COLO668 (cell line): ENCODE data around the gene SYNJ2.

ENCODE experiments used
- DNase-seq: peaks from one replicate; lab custom pipeline; 2025; ENCODE audit not compliant: unreplicated experiment; lab: John Stamatoyannopoulos, UW

The SYNJ2 gene

DNA sequence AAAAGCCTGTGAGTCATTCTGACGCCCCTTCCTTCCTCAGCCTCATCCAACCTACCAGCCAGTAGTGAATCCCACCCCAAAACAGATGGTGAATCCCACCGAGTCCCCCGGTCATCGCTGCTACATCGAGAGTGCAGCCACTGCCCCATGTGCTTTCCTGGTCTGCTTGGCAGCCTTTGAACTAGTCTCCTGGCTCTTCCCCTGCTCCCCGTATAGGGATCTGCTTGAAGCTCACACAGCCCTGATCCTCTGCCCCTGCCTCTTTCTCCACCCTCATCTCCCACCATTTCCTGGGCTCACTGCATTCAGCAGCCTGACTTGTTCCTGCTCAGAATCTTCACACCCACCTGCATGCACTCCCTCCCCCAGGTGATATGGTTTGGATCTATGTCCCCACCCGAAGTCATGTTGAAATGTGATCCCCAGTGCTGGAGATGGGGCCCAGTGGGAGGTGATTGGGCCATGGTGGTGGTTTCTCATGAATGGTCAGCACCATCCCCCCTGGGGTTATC lies 14.6 kb downstream of the SYNJ2 start:
- no peak for DNase-seq

DNA sequence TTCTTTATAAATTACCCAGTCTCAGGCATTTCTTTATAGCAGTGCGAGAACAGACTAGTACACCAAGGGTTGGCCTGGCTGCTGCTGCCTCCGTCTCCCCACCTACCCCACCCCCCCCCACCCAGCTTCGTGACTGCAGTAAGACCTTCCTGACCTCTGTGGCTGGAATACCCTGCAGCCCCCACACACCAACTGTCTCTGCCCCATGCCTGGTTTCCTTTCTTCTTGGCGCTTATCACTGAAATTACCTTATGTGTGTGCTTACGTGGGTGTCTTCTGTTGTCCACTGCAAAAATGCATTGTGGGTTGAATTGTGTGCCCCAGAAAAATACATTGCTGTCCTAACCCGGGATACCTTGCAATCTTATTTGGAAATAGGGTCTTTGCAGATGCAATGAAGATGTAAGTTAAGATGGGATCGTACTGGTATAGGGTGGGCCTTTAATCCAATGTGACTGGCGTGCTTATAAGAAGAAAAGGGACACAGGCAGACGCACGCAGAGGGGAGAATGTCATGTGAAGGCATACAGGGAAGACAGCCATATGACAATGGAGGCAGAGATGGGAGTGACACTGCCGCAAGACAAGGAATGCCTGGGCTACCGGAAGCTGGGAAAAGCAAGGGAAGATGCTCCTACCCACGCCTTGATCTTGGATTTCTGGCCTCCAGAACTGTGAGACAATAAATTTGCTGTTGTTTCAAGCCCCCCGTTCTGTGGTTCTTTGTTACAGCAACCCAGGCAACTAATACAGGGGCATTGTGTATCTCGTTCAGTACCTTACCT lies 15.4 kb downstream of the SYNJ2 start:
- DNase-seq: no peak

DNA sequence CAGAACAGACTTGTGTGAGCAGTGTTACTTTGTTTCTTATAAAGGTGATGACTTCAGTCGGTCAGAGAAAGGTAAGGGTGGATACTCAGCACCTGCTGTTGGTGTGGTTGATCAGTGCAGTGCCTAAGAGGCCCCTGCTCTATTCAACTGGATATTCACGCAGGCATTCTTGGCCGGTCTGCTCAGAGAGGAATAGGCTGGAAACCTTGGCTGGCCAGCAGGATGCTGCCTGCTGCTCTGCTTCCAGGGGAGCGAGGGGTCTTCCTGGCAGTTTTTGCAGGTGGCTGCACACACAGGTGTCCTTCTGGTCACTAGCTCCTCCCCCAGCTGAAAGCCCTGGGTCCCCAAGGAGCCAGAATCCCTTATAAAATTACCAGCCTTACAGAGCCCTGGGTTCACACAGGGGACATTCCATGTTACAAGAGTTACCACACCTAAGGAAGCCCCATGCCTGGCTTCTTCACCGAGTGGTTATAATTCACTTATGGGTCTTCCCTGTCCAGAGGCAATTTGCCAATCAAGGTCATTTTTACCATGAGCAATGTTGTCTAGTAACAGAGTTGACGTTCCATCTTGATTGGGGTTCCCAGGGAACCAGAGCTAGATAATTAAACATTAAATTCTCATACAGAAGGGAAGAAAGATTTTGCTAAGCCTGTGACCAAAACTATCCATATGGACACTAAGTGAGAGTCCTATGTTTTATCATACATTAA lies 16.4 kb downstream of the SYNJ2 start:
- DNase-seq: no peak

DNA sequence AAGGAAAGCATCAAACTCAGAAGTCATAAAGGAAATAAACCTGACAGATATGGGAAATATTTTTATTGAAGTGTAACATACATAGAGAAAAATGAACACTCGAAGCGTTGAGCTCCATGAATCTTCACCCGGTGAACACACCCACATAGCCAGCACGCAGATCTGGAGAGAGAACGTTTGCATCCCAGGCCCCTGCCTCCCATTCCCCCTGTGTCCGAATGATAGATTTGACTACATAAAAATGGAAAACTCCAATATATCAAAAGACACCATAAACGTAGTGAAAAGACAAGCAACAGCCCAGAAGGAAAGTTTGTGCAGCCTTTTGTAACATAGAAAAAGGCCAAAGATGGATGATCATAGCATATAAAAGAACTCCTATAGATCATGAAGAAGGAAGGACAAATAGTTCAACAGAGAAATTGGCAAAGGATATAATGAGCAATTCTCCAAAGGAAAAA lies 17.1 kb downstream of the SYNJ2 start:
- DNase-seq: no peak

DNA sequence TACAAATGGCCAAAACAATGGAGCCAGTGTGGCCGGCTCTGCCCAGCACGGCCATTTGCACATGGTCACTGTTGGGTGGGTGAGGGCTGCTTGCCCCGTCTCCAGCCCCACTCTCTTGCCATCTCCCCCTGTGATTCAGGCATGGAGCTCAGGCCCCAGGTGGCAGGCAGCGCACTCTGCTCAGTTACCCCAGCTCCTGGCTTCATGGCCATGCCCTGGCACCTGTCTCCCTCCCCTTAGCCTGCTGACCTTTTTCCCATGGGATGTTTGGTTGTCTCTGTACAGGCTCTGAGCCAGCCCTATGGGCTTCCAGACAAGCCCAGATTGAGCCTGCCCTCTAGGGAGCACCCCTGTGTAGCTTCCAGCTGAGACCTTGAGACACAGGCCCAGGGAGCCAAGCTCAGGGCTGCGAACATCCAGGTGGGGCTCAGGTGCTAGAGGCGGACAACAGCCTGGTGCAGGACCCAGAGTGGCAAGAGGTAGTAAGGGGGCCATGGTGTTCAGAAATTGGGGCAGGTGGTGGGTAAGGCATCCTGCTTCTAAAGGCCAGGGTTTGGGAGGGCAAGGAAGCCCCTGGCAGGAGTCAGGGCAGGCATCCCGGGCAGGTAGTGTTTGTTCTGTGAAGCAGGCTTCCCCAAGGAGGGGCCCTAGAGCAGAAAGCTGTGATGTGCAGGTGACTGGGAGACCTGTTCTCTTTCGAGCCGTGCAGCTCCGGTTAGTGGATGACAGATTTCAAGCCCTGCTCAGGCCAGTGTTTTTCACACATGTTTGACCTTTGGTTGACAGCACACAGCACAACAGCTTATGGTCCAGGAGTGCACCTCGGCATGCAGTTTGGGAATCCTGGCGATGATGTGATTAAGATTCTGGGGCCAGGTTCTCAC lies 17.7 kb downstream of the SYNJ2 start:
- DNase-seq: no peak

DNA sequence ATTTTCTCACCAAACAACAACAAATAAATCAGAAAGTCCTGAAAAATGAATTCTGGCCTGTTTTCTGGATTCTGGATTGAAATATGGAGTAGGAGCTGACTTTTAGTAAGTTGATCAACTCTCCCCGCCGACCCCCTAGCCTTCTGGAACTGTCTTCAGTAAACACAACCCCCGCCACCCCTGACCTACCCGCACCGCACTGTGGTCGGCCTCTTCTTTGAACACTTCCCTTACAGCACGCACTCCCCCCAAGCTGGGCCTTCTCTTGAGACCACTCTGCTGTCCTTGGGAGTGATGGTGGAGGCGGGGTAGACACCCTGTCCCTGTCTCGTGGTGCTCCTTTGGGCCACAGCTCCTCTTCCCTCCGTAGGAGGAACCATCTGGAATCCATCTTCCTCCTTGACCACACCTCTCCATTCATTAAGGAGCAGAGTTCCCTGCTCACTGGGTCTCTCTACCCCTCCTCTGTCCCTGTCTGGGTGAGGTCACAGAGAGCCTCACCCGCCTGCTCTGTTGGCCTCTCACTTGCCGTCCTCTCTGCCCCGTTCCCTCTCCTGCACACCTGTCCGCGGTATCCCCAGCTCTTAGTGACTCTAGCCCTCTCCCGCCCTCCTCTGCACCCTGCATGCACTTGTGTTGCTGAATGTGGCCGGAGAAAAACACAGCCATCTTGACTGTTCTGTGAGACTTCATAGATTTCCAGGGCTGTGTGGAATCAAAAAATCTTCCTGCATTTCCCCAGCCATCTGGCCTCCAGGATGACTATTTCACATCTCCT lies 19.1 kb downstream of the SYNJ2 start:
- DNase-seq: no peak

DNA sequence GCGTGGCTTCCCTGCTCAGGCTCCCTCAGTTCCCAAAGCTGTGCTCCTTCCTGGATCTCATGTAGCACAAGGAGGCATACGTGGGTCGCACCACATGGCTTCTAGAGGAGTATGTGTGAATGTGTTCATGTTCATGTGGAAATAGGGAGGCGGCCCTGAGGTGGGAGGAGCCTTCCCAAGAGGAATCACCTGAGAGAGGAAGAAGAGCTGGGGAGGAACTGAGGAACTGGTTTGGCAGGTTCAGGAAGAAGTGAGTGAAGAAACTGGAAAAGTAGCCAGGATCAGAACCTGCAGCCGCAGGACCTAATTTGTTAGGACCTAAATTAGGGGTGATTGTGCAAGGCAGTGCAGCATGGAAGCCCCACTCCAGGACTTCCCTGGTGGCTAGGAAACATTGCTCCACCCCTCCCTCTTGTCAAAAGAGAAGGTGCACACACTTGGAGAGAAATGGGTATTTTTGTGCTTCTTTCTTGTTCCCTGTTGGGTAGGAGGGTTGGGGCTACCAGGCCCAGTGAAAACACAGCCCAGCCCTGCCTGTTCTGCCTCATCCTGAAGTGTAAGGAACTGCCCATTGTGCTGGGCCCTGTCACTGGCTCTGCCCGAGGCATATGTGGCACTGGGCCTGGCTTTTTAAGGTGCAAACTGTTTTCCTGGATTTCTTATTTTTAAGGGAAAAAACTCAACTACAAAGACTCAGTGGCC lies 20.7 kb downstream of the SYNJ2 start:
- DNase-seq: no peak

DNA sequence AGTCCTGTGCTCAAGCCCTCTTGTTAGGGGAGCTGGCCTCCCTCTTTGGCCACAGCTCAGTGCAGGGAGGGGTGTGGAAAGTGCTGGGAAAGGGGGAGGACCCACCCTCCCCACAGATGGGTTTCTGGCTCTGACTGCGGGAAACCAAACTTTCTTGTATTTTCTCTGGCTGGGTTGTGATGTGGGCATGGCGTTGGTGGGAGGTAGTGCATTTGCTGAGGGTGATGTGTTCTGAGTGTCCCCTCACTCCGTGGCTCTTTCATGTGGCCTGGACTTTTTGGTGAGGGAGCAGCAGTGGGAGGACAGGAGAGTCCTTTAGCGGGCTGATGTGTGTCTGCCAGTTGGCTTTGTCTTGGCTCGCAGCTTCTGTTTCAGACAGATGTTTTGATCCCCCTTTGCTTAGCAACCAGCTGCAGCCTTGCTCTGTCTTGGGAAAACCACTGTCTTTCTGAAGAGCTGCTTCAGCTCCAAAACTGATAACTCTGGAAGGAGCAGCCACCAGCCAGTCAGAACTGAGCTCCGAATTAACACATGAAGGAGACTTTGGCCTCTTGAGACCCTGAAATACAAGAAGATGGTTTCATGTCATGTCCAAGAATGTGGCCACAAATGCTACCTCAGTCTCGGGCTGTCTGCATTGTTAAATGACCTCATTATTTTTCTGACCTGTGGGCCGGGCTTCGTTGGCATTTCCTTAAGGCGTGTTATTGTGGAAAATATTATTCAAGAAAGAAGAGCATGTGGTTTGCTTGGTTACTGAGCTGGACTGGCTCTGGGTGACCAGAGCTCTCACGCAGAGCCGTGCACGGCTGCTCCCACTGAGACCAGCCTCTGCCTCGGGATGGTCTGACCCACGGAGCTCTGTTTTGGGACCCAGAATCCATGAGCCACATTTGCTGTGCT lies 21.5 kb downstream of the SYNJ2 start:
- DNase-seq: no peak

DNA sequence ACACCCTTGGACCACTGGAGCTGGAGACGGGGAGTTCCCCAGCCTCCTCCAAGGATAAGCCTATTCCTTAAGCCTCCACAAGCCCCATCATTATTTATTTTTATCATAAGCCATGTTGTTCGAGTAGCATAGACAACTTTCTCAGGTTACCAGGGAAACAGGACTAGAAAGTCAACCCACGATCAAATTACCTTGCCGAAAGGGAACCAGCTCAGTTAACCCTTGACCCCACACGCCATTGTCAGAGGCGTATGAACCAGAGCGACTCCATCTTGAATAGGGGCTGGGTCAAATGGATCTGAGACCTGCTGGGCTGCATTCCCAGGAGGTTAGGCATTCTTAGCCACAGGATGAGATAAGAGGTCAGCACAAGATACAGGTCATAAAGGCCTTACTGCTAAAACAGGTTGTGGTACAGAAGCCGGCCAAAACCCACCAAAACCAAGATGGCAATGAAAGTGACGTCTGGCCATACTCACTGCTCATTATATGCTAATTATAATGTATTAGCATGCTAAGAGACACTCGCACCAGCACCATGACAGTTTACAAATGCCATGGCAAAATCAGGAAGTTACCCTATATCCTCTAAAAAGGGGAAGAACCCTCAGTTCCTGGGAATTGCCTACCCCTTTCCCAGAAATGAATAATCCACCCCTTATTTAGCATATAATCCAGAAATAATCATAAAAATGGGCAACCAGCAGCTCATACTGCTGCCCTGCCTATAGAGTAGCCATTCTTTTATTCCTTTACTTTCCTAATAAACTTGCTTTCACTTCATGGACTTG lies 22.4 kb downstream of the SYNJ2 start:
- DNase-seq: no peak

DNA sequence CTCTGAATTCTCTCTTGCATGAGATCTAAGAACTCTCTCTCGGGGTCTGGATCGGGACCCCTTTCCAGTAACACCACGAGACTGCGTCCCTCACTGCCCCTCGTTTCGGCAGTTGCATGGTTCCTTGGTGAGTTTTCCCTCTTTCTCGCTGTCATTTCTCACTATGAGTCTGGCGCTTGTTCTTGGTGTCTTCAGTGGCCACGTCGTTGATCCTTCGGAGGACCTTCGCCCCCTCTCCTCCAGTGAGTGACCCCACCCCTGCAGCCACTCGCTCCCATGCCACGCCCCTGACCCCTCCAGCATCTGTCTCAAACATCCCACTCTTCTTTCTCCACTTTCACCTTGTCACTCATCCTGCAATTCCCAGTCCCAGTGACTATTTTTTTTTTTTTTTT lies 23.0 kb downstream of the SYNJ2 start:
- no peak for DNase-seq

DNA sequence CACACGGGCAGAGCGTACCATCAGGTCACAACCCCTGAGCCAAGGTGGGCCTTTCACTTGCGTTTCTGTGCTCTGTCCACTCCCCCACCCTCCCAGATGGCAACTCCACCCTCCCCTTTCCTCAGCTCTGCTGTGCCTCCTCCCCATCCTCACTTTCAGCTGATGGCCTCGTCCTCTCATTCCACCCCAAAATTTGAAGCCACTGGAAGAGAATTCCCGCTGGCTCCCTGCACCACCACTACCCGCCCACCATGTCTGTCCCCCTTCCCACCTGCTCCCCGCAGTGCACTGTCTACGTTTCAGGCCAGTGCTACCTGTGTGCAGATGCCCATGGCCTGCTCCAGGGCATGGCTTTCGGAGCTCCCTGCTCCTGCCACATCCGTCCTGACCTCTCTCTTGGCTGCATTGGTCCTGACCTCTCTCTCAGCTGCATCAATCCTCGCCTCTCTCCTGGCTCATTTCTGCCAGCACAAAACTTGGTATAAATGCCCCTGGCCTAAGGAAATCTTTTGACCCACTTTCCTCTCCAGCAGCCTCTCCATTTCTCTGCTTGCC lies 24.0 kb downstream of the SYNJ2 start:
- DNase-seq: no peak

DNA sequence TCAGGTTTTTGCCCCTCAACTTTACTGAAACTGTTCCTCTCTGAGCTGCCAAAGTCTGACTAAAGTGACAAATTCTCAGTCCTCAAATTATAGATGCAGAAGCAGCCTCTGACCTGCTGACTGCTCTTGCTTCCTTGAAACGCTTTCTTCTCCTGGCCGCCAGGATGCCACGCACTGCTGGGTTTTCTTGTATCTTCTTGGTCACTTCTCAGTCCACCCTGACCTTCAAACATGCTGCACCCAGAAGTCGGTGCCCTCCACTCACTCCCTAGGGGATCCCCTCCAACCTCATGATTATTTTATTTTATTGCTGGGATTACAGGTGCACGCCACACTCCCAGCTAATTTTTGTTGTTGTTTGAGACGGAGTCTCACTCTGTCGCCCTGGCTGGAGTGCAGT lies 24.7 kb downstream of the SYNJ2 start:
- DNase-seq: no peak

DNA sequence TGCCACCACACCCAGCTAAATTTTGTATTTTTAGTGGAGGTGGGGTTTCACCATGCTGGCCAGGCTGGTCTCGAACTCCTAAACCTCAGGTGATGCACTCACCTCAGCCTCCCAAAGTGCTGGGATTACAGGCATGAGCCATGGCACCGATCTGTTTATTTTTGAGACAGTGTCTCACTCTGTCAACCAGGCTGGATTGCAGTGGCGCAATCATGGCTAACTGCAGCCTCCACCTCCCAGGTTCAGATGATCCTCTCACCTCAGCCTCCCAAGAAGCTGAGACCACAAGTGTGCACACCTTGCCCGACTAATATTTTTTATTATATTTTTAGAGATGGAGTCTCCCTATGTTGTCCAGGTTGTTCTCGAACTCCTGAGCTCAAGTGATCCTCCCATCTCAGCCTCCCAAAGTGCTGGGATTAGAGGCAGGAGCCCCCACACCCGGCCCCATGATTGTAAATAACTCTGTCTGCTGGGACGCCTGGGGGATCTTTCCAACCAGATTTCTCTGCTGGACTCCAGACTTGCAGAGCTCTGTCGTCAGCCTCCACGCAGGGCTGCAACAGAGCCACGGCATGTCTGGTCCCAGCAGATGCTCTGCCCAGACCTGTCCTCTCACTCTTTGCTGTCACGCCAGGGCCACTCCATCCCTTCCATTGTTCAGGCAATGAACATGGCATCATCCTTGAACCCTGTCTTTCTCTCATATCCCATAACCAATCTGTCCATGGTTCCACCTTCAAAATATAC lies 25.3 kb downstream of the SYNJ2 start:
- no peak for DNase-seq

DNA sequence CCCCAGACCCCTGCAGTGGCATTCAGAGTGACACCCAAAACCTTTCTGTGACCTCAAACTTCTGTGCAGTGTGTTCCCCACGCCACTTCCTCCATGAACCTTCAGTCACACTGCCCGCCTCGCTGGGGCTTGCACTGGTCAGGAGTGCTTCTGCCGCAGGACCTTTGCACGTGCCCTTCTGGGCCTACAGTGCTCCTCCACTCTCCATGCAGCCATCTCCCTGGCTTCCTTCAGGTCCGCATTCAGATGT lies 27.1 kb downstream of the SYNJ2 start:
- DNase-seq: no peak

DNA sequence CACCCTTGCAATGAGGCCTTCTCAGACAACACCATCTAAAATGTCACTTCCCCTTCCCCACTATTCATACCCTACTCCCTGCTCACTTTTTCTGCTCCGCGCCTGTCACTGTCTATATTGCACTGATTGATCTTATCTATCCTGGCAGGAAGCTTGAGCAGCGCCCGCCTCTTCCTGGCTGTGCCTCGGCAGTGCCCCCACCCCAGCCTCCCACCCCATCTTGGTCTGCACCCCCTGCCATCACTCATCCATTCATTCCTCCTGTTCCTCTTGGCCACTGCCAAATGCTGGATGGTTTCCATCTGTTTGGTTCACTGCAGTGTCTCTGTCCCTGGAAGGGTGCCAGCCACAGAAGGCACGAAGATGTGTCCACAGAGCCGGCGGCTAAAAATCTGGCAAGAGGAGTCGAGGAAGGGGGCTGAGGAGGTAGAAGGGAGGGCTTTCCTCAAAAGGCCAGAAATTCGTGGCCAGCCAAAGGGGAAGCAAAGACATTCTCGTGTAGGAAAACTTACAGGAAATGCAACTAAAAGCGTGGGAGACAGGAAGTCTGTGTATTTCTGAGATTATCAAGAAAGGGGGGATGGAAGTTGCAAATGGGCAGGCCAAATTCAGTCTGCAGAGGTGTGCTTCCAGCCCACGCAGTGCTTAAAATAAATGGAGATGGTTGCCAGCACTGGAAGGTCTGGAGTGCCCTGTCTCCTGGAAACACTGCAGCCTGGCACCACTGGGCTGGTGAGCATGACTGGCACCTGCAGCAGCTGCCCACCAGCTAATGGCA lies 27.6 kb downstream of the SYNJ2 start:
- peak; percentile 10 for DNase-seq

DNA sequence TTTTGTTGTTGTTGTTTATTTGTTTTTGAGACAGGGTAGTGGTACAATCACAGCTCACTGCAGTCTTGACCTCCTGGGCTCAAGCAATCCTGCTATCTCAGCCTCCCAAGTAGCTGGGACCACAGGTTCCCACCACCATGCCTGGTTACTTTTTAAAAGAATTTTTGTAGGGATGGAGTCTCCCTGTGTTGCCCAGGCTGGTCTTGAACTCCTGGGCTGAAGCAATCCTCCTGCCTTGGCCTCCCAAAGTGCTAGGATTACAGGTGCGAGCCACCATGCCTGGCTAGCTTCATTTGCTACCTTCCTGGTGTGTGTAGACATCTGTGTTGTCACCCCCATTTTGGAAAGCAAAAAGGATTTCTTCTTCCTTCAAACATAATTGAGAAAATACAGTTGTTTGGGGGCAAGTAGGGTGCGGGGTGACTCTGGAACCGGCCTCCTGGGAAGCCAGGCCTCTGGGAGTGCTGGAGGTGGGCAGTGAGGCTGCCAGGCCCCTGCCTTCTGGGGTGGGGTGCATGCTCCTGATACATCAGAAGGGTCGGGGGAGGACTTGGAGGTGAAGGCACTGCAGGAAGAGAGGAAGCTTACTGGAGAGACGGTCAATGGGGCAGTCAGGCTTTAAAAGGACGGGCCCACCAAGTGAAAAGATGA lies 28.4 kb downstream of the SYNJ2 start:
- DNase-seq: no peak
